ENCODE results near the gene CEP70. TPM values are rescaled to one million over a fixed set of nuclear protein-coding genes. Genes with fewer than 3 reads are reported as not detected.
"Not testable (repeated sequence)": the region's sequence is repeated elsewhere in the genome, so short reads cannot be mapped to it uniquely, and the experiment has no call there.

Gene CEP70
- total RNA-seq, 2 donors from 2014 or later: 36.9 to 37.4 TPM

DNA sequence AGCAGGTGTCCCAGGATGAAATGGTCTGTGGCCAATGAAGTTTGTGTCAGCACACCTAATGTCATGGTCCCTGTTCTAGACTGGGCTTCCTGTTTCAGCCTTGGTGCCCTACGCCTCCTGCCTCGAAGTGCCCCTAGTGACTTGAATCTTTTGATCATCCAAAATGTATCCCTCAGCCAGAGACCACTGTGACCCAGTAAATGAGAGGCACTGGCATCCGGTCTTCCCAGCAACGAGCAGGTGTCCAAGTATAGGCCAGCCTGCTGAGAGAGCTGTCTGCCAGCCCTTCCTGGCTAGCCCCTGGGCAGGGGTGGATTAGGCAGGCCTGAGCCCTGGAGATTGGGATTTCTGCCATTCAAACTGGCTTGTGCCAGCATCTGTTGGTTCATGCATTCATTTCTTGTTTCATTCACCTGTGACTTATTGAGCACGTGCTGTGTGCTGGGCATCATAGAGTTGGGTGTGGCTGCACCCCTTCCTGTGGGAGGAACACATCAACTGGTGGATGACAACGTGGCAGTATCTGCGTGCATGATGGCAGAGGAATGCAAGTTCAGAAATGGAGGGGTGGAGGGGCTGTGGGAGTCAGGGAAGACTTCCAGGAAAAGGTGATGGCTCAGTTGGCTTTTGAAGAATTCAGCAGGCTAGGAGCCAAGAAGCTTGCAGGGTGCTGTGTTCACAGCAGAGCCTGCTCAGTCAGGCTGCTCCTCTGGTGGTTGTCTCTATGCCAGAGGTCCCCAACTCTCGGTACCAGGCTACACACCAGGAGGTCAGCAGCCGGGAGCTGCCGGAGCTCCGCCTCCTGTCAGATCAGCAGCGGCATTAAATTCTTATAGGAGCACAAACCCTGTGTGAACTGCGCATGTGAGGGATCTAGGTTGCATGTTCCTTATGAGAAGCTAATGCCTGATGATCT is 138.0 kb downstream of the CEP70 start:
- DNase-seq (no peak), ATAC-seq (no peak)
- H3K27ac ChIP-seq: no peak overlapping the region
- no peaks in the 10 kb centered on the region for H3K4me1 ChIP-seq
- intact Hi-C loops (cut with DNase I): no loop called here
- no peaks in the 10 kb centered on the region for H3K36me3 ChIP-seq (replicated peaks in 1 of 2; ENCODE audit: insufficient read depth in 1 of 2, low read depth in 2 of 2)
- no peaks in the 10 kb centered on the region for H3K9me3 ChIP-seq
- TF ChIP-seq POLR2A (IDR thresholded peaks at IDR 0.05): no peak
- TF ChIP-seq, protein P1, sequence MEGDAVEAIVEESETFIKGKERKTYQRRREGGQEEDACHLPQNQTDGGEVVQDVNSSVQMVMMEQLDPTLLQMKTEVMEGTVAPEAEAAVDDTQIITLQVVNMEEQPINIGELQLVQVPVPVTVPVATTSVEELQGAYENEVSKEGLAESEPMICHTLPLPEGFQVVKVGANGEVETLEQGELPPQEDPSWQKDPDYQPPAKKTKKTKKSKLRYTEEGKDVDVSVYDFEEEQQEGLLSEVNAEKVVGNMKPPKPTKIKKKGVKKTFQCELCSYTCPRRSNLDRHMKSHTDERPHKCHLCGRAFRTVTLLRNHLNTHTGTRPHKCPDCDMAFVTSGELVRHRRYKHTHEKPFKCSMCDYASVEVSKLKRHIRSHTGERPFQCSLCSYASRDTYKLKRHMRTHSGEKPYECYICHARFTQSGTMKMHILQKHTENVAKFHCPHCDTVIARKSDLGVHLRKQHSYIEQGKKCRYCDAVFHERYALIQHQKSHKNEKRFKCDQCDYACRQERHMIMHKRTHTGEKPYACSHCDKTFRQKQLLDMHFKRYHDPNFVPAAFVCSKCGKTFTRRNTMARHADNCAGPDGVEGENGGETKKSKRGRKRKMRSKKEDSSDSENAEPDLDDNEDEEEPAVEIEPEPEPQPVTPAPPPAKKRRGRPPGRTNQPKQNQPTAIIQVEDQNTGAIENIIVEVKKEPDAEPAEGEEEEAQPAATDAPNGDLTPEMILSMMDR (IDR thresholded peaks at IDR 0.05): no peak
- no peak overlapping the region for H3K4me3 ChIP-seq
- WGBS, 2 donors: 83 to 87% methylated on average over 10 to 13 of the region's 13 CpGs
- H3K27me3 ChIP-seq: no peaks in the 10 kb centered on the region

DNA sequence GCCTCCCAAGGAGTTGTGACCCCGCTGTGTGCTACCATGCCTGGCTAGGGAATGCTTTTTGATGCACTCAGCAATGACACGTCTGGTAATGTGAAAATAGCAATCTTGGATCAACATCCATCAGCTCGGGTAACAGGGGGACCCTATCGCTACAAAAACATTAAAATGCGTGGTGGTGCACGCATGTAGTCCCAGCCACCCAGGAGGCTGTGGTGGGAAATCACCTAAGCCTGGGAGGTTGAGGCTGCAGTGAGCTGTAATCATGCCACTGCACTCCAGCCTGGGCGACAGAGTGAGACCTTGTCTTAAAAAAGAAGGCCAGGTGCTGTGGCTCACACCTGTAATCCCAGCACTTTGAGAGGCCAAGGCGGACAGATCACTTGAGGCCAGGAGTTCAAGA is 140.1 kb downstream of the CEP70 start:
- H3K27me3 ChIP-seq: not testable (repeated sequence)

DNA sequence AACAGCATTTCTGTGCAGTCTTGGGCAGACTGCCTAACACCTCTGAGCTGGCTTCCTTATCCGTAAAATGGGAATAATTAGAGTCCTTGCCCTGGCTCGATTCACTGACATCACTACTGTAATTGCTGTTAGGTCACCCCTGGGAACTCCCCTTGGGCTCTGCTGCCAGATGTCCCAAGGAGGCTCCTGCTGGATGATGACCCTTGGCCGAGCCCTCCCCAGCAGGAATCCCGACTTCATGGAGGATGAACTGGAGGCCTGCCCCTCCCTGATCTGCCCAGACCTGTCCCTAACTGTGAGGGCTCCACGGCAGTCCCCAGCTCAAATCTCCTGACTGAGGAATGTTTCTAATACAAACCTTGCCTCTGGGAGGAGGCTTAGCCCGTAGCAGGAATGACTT is 141.6 kb downstream of the CEP70 start:
- no peak for ATAC-seq
- DNase-seq: no peak
- peaks cover 6% of the 10 kb centered on the region for H3K4me1 ChIP-seq
- H3K36me3 ChIP-seq (replicated peaks in 1 of 2; ENCODE audit: insufficient read depth in 1 of 2, low read depth in 2 of 2): no peaks in the 10 kb centered on the region
- H3K27me3 ChIP-seq: no peaks in the 10 kb centered on the region
- no peaks in the 10 kb centered on the region for H3K9me3 ChIP-seq
- intact Hi-C loops (cut with DNase I): no loop called here
- H3K27ac ChIP-seq: no peak overlapping the region
- H3K4me3 ChIP-seq: no peak overlapping the region
- 72 to 86% methylated on average over 5 to 6 of the region's 6 CpGs for WGBS, 2 donors
- TF ChIP-seq, protein P1 (IDR thresholded peaks at IDR 0.05): no peak
- TF ChIP-seq POLR2A (IDR thresholded peaks at IDR 0.05): no peak

More for the DNA sequence above, 140.1 kb downstream of the CEP70 start:
- DNase-seq; H3K4me1 ChIP-seq; H3K27ac ChIP-seq; intact Hi-C loops (cut with DNase I); ATAC-seq; H3K9me3 ChIP-seq; H3K36me3 ChIP-seq (replicated peaks in 1 of 2; ENCODE audit: insufficient read depth in 1 of 2, low read depth in 2 of 2); H3K4me3 ChIP-seq: not testable (repeated sequence)
- WGBS, 2 donors: 74 to 88% methylated on average over 8 of the region's 8 CpGs

DNA sequence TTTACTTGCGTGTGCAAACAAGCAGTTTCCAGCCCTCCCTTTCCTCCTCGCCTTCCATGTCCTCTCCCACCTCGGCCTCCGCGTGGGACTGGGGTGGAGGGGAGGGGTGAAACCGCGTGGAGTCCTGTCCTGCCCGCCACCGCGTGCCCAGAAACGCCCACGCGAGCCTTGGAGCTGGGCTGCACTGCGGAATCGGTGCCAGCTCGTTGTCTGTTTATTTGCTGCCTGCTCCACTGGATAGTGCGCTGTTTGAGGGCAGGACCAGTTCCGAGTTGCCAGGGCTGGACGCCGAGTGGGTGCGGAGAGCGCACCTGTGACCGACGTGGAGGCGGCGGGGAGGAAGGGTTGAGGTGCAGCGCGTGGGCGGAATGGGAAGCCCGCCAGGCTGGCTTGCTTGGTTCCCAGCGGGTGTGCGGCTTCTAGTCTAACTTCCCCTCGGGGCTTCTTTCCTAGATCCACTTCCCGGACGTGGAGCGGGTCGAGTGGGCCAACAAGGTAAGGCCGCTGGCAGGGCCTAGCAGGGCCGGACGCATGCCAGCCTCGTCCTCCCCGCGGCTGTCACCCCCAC is 142.4 kb downstream of the CEP70 start:
- no peak for DNase-seq
- H3K27ac ChIP-seq: no peak overlapping the region
- H3K27me3 ChIP-seq: no peaks in the 10 kb centered on the region
- H3K9me3 ChIP-seq: no peaks in the 10 kb centered on the region
- TF ChIP-seq POLR2A (IDR thresholded peaks at IDR 0.05): no peak
- TF ChIP-seq, protein P1 (IDR thresholded peaks at IDR 0.05): no peak
- H3K4me1 ChIP-seq: peaks cover 6% of the 10 kb centered on the region
- intact Hi-C loops (cut with DNase I): no loop called here
- WGBS, 2 donors: 91 to 92% methylated on average over 42 to 43 of the region's 43 CpGs
- no peak for ATAC-seq
- no peaks in the 10 kb centered on the region for H3K36me3 ChIP-seq (replicated peaks in 1 of 2; ENCODE audit: insufficient read depth in 1 of 2, low read depth in 2 of 2)
- no peak overlapping the region for H3K4me3 ChIP-seq

DNA sequence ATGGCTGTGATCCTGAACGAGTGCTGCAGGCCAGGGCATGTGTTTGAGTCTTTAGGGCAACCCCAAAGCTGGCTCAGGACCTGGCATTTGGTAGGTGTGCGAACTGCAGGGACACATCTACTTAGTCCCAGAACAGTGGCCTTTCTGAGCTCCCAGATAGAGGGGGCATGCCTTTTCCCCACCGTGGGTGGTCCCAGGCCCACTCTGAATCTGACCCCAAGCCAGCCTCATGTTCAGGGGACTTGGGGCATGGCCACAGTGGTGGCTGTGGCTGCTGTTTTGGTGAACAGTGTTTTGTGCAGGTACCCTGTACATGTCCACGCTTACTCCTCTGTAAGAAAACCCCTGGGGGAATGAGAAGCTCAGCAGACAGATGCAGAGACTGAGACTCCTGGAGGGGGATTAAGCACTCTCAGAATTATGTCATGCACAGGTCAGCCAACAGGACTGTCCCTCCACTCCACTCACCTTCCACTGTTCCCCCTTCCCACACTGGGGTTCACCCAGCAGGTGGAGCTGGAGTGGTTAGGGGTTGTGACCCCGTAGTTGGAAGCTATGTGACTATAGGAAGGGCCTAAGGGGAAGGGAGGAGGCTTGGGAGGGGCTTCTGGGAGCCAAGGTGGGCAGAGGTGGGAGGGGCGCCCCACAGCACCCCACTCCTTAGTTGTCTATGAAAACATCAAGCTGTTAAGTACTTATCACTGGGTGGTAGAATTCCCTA is 143.2 kb downstream of the CEP70 start:
- H3K27me3 ChIP-seq: no peaks in the 10 kb centered on the region
- WGBS, 2 donors: 86 to 89% methylated on average over 5 of the region's 6 CpGs
- no peaks in the 10 kb centered on the region for H3K9me3 ChIP-seq
- peaks cover 6% of the 10 kb centered on the region for H3K4me1 ChIP-seq
- no peak overlapping the region for H3K4me3 ChIP-seq
- no peaks in the 10 kb centered on the region for H3K36me3 ChIP-seq (replicated peaks in 1 of 2; ENCODE audit: insufficient read depth in 1 of 2, low read depth in 2 of 2)
- DNase-seq (no peak), ATAC-seq (no peak)
- no peak for TF ChIP-seq POLR2A (IDR thresholded peaks at IDR 0.05)
- TF ChIP-seq, protein P1 (IDR thresholded peaks at IDR 0.05): no peak
- intact Hi-C loops (cut with DNase I): no loop called here
- no peak overlapping the region for H3K27ac ChIP-seq

Measured in body of pancreas (tissue), 4 donors.